H1 (cell line): ENCODE measurements around the gene EEF1AKMT3. TPM values are rescaled to one million over a fixed set of nuclear protein-coding genes. Genes with fewer than 3 reads are reported as not detected.

Source experiments
- CTCF ChIA-PET: fragments of 300-600 bp; sonication (Branson Sonifier 250); formaldehyde crosslinking; loops from one replicate; lab custom pipeline; 2021; ENCODE audit not compliant: partially characterized antibody; lab: Charles Lee
- POLR2A ChIA-PET: fragments of 300-600 bp; sonication (Branson Sonifier 250); formaldehyde crosslinking; loops from one replicate; lab custom pipeline; 2021; ENCODE audit warnings: inconsistent platforms; ENCODE audit not compliant: partially characterized antibody; lab: Charles Lee
- DNase-seq, 2 experiments: peaks; one replicate each; pipeline versions ENCODE4 v3.0.0 to v3.0.0-alpha.2; 2010 to 2022; ENCODE audit warnings: low spot score in 2 of 2, low read depth in 1 of 2, mixed read lengths in 1 of 2
- FAIRE-seq: peaks from 2 replicates; lab custom pipeline; 2011; peaks lifted over from hg19 to GRCh38; lab: Jason Lieb, UNC
- H2AFZ ChIP-seq: 2 replicates; pipeline ENCODE4 v1.8.1; 2012; ENCODE audit warnings: low read length, inconsistent platforms
- H2AK5ac ChIP-seq: 2 replicates; pipeline ENCODE4 v1.6.1; 2013; ENCODE audit warnings: low read depth, low read length
- H2BK120ac ChIP-seq: replicated peaks from 2 replicates; pipeline ENCODE3; 2013; ENCODE audit warnings: low read depth, low read length, inconsistent platforms
- H2BK12ac ChIP-seq: 2 replicates; pipeline ENCODE4 v1.6.1; 2013; ENCODE audit warnings: low read depth, low read length
- H2BK15ac ChIP-seq: 2 replicates; pipeline ENCODE4 v1.6.1; 2013; ENCODE audit warnings: low read length
- H2BK20ac ChIP-seq: 2 replicates; pipeline ENCODE4 v1.6.1; 2013; ENCODE audit warnings: low read length
- H2BK5ac ChIP-seq: 2 replicates; pipeline ENCODE4 v1.6.1; 2013; ENCODE audit warnings: low read depth, low read length
- H3K14ac ChIP-seq: 2 replicates; pipeline ENCODE4 v1.6.1; 2013; ENCODE audit warnings: inconsistent platforms; ENCODE audit not compliant: insufficient read length
- H3K18ac ChIP-seq: 2 replicates; pipeline ENCODE4 v1.6.1; 2013; ENCODE audit warnings: low read length; ENCODE audit errors: extremely low read depth
- H3K23ac ChIP-seq: 2 replicates; pipeline ENCODE4 v1.6.1; 2013; ENCODE audit warnings: inconsistent platforms; ENCODE audit not compliant: insufficient read length
- H3K23me2 ChIP-seq: 2 replicates; pipeline ENCODE4 v1.6.1; 2013; ENCODE audit warnings: low read depth, low read length
- H3K27ac ChIP-seq: 2 replicates; pipeline ENCODE4 v1.6.1; 2011; ENCODE audit warnings: low read depth, low read length, inconsistent platforms
- H3K27me3 ChIP-seq, 4 experiments: replicated peaks in 1 of 4; 1 replicate in 1 of 4; 2 replicates in 3 of 4; pipeline versions ENCODE4 v1.6.1 to v1.8.1; 2011 to 2013; ENCODE audit warnings: low read length in 3 of 4, mild to moderate bottlenecking in 3 of 4, inconsistent platforms in 2 of 4, mixed read lengths in 2 of 4, moderate library complexity in 1 of 4; ENCODE audit not compliant: control insufficient read depth in 3 of 4, insufficient read depth in 3 of 4; ENCODE audit errors: extremely low read depth in 1 of 4
- H3K36me3 ChIP-seq, 4 experiments: 2 replicates each; pipeline versions ENCODE4 v1.6.1 to v1.8.1; 2011 to 2013; ENCODE audit warnings: mild to moderate bottlenecking in 4 of 4, low read length in 3 of 4, moderate library complexity in 2 of 4, control low read depth in 1 of 4, inconsistent platforms in 1 of 4; ENCODE audit not compliant: insufficient read depth in 4 of 4, control insufficient read depth in 2 of 4
- H3K4ac ChIP-seq: replicated peaks from 2 replicates; pipeline ENCODE3; 2013; ENCODE audit warnings: low read length, low read depth, mixed read lengths, inconsistent platforms; ENCODE audit not compliant: insufficient read length
- H3K4me1 ChIP-seq, 4 experiments: replicated peaks in 1 of 4; 1 replicate in 1 of 4; 2 replicates in 3 of 4; pipeline versions ENCODE4 v1.6.1 to v1.8.1; 2011 to 2013; ENCODE audit warnings: low read length in 3 of 4, inconsistent platforms in 2 of 4, mixed read lengths in 1 of 4; ENCODE audit not compliant: insufficient read depth in 4 of 4, control insufficient read depth in 3 of 4
- H3K4me2 ChIP-seq, 2 experiments: 2 replicates each; pipeline versions ENCODE4 v1.6.1 to v1.8.1; 2011 to 2013; ENCODE audit warnings: low read depth in 2 of 2, low read length in 2 of 2, control low read depth in 1 of 2, inconsistent platforms in 1 of 2, mild to moderate bottlenecking in 1 of 2; ENCODE audit not compliant: insufficient read depth in 1 of 2
- H3K4me3 ChIP-seq, 4 experiments: fragments of 200-600, 300-600 bp in 1 of 4; sonication (generic), shearing (Covaris generic), sonication (Bioruptor Twin) in 1 of 4; 2 replicates each; pipeline versions ENCODE4 v1.5.1 to v1.8.1; 2011 to 2016; ENCODE audit warnings: low read length in 4 of 4, low read depth in 3 of 4, control low read depth in 2 of 4, inconsistent platforms in 2 of 4, mild to moderate bottlenecking in 2 of 4, mixed read lengths in 1 of 4, moderate library complexity in 1 of 4; ENCODE audit not compliant: insufficient read depth in 2 of 4; ENCODE audit errors: extremely low read depth in 1 of 4
- H3K56ac ChIP-seq: replicated peaks from 2 replicates; pipeline ENCODE3; 2013; ENCODE audit warnings: low read depth, mild to moderate bottlenecking, mixed read lengths, low read length, inconsistent platforms; ENCODE audit not compliant: insufficient read length
- H3K79me1 ChIP-seq: 2 replicates; pipeline ENCODE4 v1.6.1; 2013; ENCODE audit warnings: low read depth, low read length, control low read depth
- H3K79me2 ChIP-seq, 2 experiments: 2 replicates each; pipeline versions ENCODE4 v1.6.1 to v1.8.1; 2012 to 2013; ENCODE audit warnings: low read length in 2 of 2, mild to moderate bottlenecking in 2 of 2, inconsistent platforms in 1 of 2; ENCODE audit not compliant: insufficient read depth in 2 of 2, control insufficient read depth in 1 of 2
- H3K9ac ChIP-seq, 4 experiments: replicated peaks in 1 of 4; 1 replicate in 1 of 4; 2 replicates in 3 of 4; pipeline versions ENCODE4 v1.6.1 to v1.8.1; 2011 to 2013; ENCODE audit warnings: low read depth in 3 of 4, low read length in 3 of 4, control low read depth in 2 of 4, mild to moderate bottlenecking in 2 of 4, moderate library complexity in 2 of 4, inconsistent platforms in 1 of 4; ENCODE audit errors: extremely low read depth in 1 of 4
- H3K9me3 ChIP-seq, 2 experiments: 2 replicates each; pipeline versions ENCODE4 v1.6.1 to v1.8.1; 2012 to 2013; ENCODE audit warnings: mild to moderate bottlenecking in 2 of 2, moderate library complexity in 2 of 2, control low read depth in 1 of 2, inconsistent platforms in 1 of 2, low read depth in 1 of 2, low read length in 1 of 2, mixed read lengths in 1 of 2; ENCODE audit not compliant: insufficient read depth in 2 of 2
- H4K20me1 ChIP-seq, 2 experiments: replicated peaks in 1 of 2; 2 replicates each; pipeline versions ENCODE3 to v1.8.1; 2011 to 2013; ENCODE audit warnings: inconsistent platforms in 2 of 2, low read length in 2 of 2, mild to moderate bottlenecking in 1 of 2; ENCODE audit not compliant: insufficient read depth in 2 of 2, control insufficient read depth in 1 of 2
- H4K5ac ChIP-seq: 2 replicates; pipeline ENCODE4 v1.6.1; 2013; ENCODE audit warnings: low read length, low read depth, mixed read lengths, inconsistent platforms; ENCODE audit not compliant: insufficient read length
- H4K8ac ChIP-seq: 2 replicates; pipeline ENCODE4 v1.8.0; 2013; ENCODE audit warnings: mild to moderate bottlenecking, moderate library complexity, low read length, inconsistent platforms; ENCODE audit not compliant: insufficient read depth; ENCODE audit errors: extremely low read depth
- H4K91ac ChIP-seq: replicated peaks from 2 replicates; pipeline ENCODE3; 2013; ENCODE audit warnings: low read length, mixed read lengths, inconsistent platforms; ENCODE audit not compliant: insufficient read length
- E2F6 ChIP-seq: IDR thresholded peaks from 2 replicates; pipeline ENCODE4 v1.6.1; 2012; ENCODE audit warnings: inconsistent platforms
- EP300 ChIP-seq, 2 experiments: IDR thresholded peaks; 1 replicate in 1 of 2; 2 replicates in 1 of 2; pipeline ENCODE4 v1.6.1; 2011 to 2012; ENCODE audit warnings: low read depth in 2 of 2, low read length in 2 of 2, mild to moderate bottlenecking in 2 of 2, borderline replicate concordance in 1 of 2, inconsistent platforms in 1 of 2, moderate library complexity in 1 of 2
- FOSL1 ChIP-seq: IDR thresholded peaks from 2 replicates; pipeline ENCODE4 v1.6.1; 2011; ENCODE audit warnings: mild to moderate bottlenecking, low read depth, low read length, moderate library complexity; ENCODE audit not compliant: insufficient read depth
- GABPA ChIP-seq: IDR thresholded peaks from 2 replicates; pipeline ENCODE4 v1.6.1; 2011; ENCODE audit warnings: mild to moderate bottlenecking, low read length, moderate library complexity, borderline replicate concordance; ENCODE audit not compliant: insufficient read depth
- JUND ChIP-seq: IDR thresholded peaks from 2 replicates; pipeline ENCODE4 v1.6.1; 2011; ENCODE audit warnings: mild to moderate bottlenecking, improper control_type of control experiment, low read length
- MAX ChIP-seq: IDR thresholded peaks from 2 replicates; pipeline ENCODE4 v1.6.1; 2012; ENCODE audit warnings: inconsistent platforms
- NANOG ChIP-seq: IDR thresholded peaks from 2 replicates; pipeline ENCODE4 v1.6.1; 2011; ENCODE audit warnings: low read length, low read depth, mild to moderate bottlenecking, inconsistent platforms; ENCODE audit not compliant: insufficient read depth, poor library complexity, severe bottlenecking
- NRF1 ChIP-seq: IDR thresholded peaks from 2 replicates; pipeline ENCODE4 v1.6.1; 2011; ENCODE audit warnings: mild to moderate bottlenecking, low read depth, low read length, improper control_type of control experiment
- POLR2AphosphoS5 ChIP-seq: IDR thresholded peaks from 2 replicates; pipeline ENCODE4 v1.6.1; 2011; ENCODE audit warnings: low read depth, low read length
- SIN3A ChIP-seq, 2 experiments: IDR thresholded peaks in 1 of 2; conservative IDR thresholded peaks in 1 of 2; 2 replicates each; pipeline ENCODE4 v1.6.1; 2011 to 2012; ENCODE audit warnings: low read length in 2 of 2, improper control_type of control experiment in 1 of 2, low read depth in 1 of 2, mild to moderate bottlenecking in 1 of 2
- WGBS, 2 experiments: shearing (Covaris generic) in 1 of 2; methylation state at CpG; one replicate each; pipeline versions ENCODE4 v1.1.6 to v1.1.7; 2013 to 2015; ENCODE audit warnings: low lambda C conversion rate in 2 of 2, mixed read lengths in 2 of 2, inconsistent platforms in 1 of 2, low coverage in 1 of 2, missing lambda C conversion rate in 1 of 2; ENCODE audit not compliant: insufficient replicate concordance in 2 of 2, insufficient coverage in 1 of 2, insufficient read length in 1 of 2; ENCODE audit errors: extremely low coverage in 1 of 2, missing lambda C conversion rate in 1 of 2; 5-methylcytosine and 5-hydroxymethylcytosine counted together
- polyA plus RNA-seq, 7 experiments: library from polyadenylated mRNA; depleted of rRNA in 3 of 7; stranded (reverse) in 5 of 7; unstranded in 2 of 7; fragments of >200 nt in 5 of 7; fragments of 200-250 nt in 2 of 7; gene quantifications; 1 replicate in 5 of 7; 2 replicates in 1 of 7; 4 replicates in 1 of 7; pipeline versions ENCODE4 v1.2.1 to v1.2.3, GENCODE V29; 2011 to 2013; ENCODE audit warnings: missing spikeins in 2 of 7, mixed read lengths in 2 of 7
- total RNA-seq: library from RNA; stranded (reverse); fragmentation: NEBNext Ultra II Directional; extraction: Animal tissue kit (Norgen Biotek cat#: 25700); gene quantifications from 2 replicates; pipeline ENCODE4 v1.2.1, GENCODE V29; 2021

The EEF1AKMT3 gene
- total and polyA plus RNA-seq, 2 of the 8 experiments (the other 6 are each of a cell fraction or from before 2014, with no cell fraction given): 3.1 to 4.4 TPM

- no peak overlapping the region for H2BK20ac ChIP-seq
- peak overlapping the region; percentile 87 to 96 for H3K4me2 ChIP-seq
- H4K5ac ChIP-seq: no peak overlapping the region
- H3K14ac ChIP-seq: no peak overlapping the region
- CTCF ChIA-PET: interaction anchor here (0.9 to 1.6 kb wide), 6 partner anchors 8 to 181 kb away, joined by 3 to 15 read pairs (median 4); no protein-coding TSS in a partner anchor
- H3K36me3 ChIP-seq: peaks cover 11 to 12% (median 12%) of the 10 kb centered on the region in 4 experiments; a peak in 7 of 8 replicates
- H2BK120ac ChIP-seq: no peak overlapping the region
- H3K27ac ChIP-seq: no peak overlapping the region
- peak overlapping the region; percentile 91 for H2AFZ ChIP-seq
- H3K23me2 ChIP-seq: peaks cover 23% of the 10 kb centered on the region
- 0 out of 2 replicates have a peak overlapping the region, but pooled peaks have one; percentile 8 for H2AK5ac ChIP-seq
- H4K91ac ChIP-seq: peak overlapping the region; percentile 87
- peak overlapping the region; percentile 89; the same call in 1 of the 2 replicates for H2BK12ac ChIP-seq
- H3K4me1 ChIP-seq: peaks cover 13 to 22% (median 19%) of the 10 kb centered on the region in 4 experiments
- H3K4me3 ChIP-seq: peak overlapping the region; percentile 39 to 66 (median 64)
- peak overlapping the region in 3 of 4 experiments; percentile 26 to 33 (median 30); a peak in 2 of 7 replicates for H3K9ac ChIP-seq
- H3K4ac ChIP-seq: peak overlapping the region; percentile 61
- peaks cover 0 to 9% of the 10 kb centered on the region in 2 experiments for H4K20me1 ChIP-seq
- POLR2A ChIA-PET: interaction anchor here (0.7 to 5.3 kb wide), 14 partner anchors 8 to 80 kb away, joined by 3 to 35 read pairs (median 4); partner anchors contain the start of genes CDK4, MARCHF9, TSFM and TSPAN31
- no peaks in the 10 kb centered on the region for H3K79me1 ChIP-seq
- peaks cover 22 to 39% (median 37%) of the 10 kb centered on the region in 4 experiments for H3K27me3 ChIP-seq
- WGBS, 2 experiments: 17% methylated on average over 17 of the region's 17 CpGs; no CpG with 5 or more reads in 1 of the 2 experiments
- H2BK5ac ChIP-seq: no peak overlapping the region
- no peak overlapping the region for H3K56ac ChIP-seq
- H2BK15ac ChIP-seq: peak overlapping the region; percentile 98; the same call in 1 of the 2 replicates
- peak in 1 of 2 experiments; percentile 51 for DNase-seq
- H4K8ac ChIP-seq: 0 out of 2 replicates have a peak overlapping the region, but pooled peaks have one; percentile 36
- no peaks in the 10 kb centered on the region for H3K9me3 ChIP-seq
- no peaks in the 10 kb centered on the region for H3K79me2 ChIP-seq
- H3K23ac ChIP-seq: no peak overlapping the region
- peak overlapping the region; percentile 85; the same call in 1 of the 2 replicates for H3K18ac ChIP-seq
- no peak for FAIRE-seq
- TF ChIP-seq POLR2AphosphoS5: peak; percentile 38; the same call in 1 of the 2 replicates
- no peak for TF ChIP-seq NANOG
- peak; percentile 81 for TF ChIP-seq E2F6
- no peak for TF ChIP-seq EP300 (IDR thresholded peaks at IDR 0.05; ENCODE audit: borderline replicate concordance in 1 of 2, low read depth in 2 of 2, low read length in 2 of 2)
- TF ChIP-seq MAX: peak; percentile 85; the same call in 1 of the 2 replicates
- TF ChIP-seq FOSL1: no peak
- peak; percentile 70; the same call in 1 of the 2 replicates for TF ChIP-seq GABPA
- TF ChIP-seq JUND: no peak
- TF ChIP-seq SIN3A (conservative IDR thresholded peaks at IDR 0.05 in 1 of 2, IDR thresholded peaks at IDR 0.05 in 1 of 2; ENCODE audit: low read depth in 1 of 2, low read length in 2 of 2): no peak
- no peak for TF ChIP-seq NRF1
Measured at GRCh38 chr12:57764662-57765002, 7.8 kb upstream of the EEF1AKMT3 start.
